Measurements from ENCODE around the gene MIEN1. TPM values are rescaled to one million over a fixed set of nuclear protein-coding genes. Genes with fewer than 3 reads are reported as not detected.

Gene MIEN1
- total and polyA plus RNA-seq, 2 of the 13 experiments (the other 11 are each of a cell fraction or from before 2014, with no cell fraction given), result 40.6 to 56.6 TPM

- peak; percentile 43 for TF ChIP-seq ZBTB10 (CRISPR knock-in tag; IDR thresholded peaks at IDR 0.05; ENCODE audit: borderline replicate concordance)
- peak; percentile 80; the same call in 1 of the 2 replicates for TF ChIP-seq HNF1B (CRISPR knock-in tag; IDR thresholded peaks at IDR 0.05)
- TF ChIP-seq ZFP91 (CRISPR knock-in tag; IDR thresholded peaks at IDR 0.05; ENCODE audit: borderline replicate concordance), result peak; percentile 77; the same call in 1 of the 2 replicates
- TF ChIP-seq KDM5A (IDR thresholded peaks at IDR 0.05; ENCODE audit: borderline replicate concordance, low read length), result peak; percentile 91
- TF ChIP-seq ZNF749 (CRISPR knock-in tag; IDR thresholded peaks at IDR 0.05; ENCODE audit: borderline replicate concordance), result no peak
- TF ChIP-seq CEBPG (CRISPR knock-in tag; IDR thresholded peaks at IDR 0.05), result no peak
- TF ChIP-seq NFKBIZ (CRISPR knock-in tag; IDR thresholded peaks at IDR 0.05), result peak; percentile 29; the same call in 1 of the 2 replicates
- no peak for TF ChIP-seq REXO4 (CRISPR knock-in tag; IDR thresholded peaks at IDR 0.05; ENCODE audit: borderline replicate concordance)
- no peak for TF ChIP-seq CAMTA2 (CRISPR knock-in tag; IDR thresholded peaks at IDR 0.05; ENCODE audit: borderline replicate concordance)
- peak; percentile 88 for TF ChIP-seq ERF (CRISPR knock-in tag; IDR thresholded peaks at IDR 0.05)
- TF ChIP-seq ZNF687 (CRISPR knock-in tag; IDR thresholded peaks at IDR 0.05), result peak; percentile 90
- TF ChIP-seq WIZ (CRISPR knock-in tag; IDR thresholded peaks at IDR 0.05), result no peak
- no peak for TF ChIP-seq SOX6 (IDR thresholded peaks at IDR 0.05)
- TF ChIP-seq SOX6 (CRISPR knock-in tag; IDR thresholded peaks at IDR 0.05), result no peak
- TF ChIP-seq KLF6 (CRISPR knock-in tag; IDR thresholded peaks at IDR 0.05), result peak; percentile 79
- TF ChIP-seq ARNT (IDR thresholded peaks at IDR 0.05), result no peak
- no peak for TF ChIP-seq TRIM24 (CRISPR knock-in tag; IDR thresholded peaks at IDR 0.05)
- TF ChIP-seq NFATC3 (CRISPR knock-in tag; IDR thresholded peaks at IDR 0.05), result no peak
- peak; percentile 63 for TF ChIP-seq ISL2 (CRISPR knock-in tag; IDR thresholded peaks at IDR 0.05)
- peak; percentile 44; the same call in 1 of the 2 replicates for TF ChIP-seq KMT2A (CRISPR knock-in tag; IDR thresholded peaks at IDR 0.05)
Observed at GRCh38 chr17:39687546-39688474, 42.5 kb downstream of the MIEN1 start, which contains the start of gene PGAP3 (continued).

Data from HepG2 (cell line).